ENCODE results near the gene LGR6. TPM values are rescaled to one million over a fixed set of nuclear protein-coding genes. Genes with fewer than 3 reads are reported as not detected.

The LGR6 gene
- total RNA-seq, 1 donor from 2014 or later: 0.05 TPM

DNA sequence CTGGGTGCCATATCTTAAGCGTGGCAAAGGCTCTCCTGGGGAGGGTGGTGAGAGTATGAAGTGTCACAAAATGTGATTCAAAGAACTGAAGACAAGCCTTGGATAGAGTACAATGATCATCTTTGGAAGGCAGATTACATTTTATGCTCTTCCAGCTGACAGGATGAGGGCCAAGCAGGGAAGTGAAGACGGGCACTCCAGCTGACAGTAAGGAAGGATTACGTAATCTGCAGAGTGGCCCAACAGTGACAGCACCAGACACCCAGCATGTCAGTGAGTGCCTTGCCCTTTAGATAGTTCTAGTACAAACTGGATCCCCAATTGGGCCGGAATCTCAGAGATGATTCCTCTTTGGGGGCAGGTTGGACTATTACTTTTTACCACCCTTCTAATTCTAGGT, 95.4 kb downstream of the LGR6 start:
- no peak for DNase-seq (ENCODE audit: low read depth)

DNA sequence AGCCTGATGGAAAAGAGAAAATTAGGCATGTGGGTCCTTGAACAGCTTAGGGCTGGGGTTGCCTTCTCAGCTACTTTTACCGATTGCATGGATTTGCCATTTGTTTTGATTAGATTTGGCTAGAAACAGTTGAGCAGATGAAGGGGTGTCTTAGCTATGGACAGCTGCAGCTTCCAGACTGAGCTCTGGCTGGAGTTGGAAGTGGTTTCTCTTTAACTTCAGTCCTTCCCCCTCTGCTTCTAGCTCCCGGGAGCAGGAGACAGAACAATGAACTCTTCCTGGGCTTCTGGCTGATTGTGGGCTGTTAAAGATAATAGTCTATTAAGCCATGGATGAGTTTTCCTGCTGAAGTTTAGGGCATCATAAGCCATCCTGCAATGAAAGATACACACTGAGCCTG, 97.4 kb downstream of the LGR6 start:
- peak; percentile 22 for DNase-seq (ENCODE audit: low read depth)

GRCh38 chr1:202291961-202292712, 98.5 kb downstream of the LGR6 start:
- peak; percentile 83 for DNase-seq (ENCODE audit: low read depth)

DNA sequence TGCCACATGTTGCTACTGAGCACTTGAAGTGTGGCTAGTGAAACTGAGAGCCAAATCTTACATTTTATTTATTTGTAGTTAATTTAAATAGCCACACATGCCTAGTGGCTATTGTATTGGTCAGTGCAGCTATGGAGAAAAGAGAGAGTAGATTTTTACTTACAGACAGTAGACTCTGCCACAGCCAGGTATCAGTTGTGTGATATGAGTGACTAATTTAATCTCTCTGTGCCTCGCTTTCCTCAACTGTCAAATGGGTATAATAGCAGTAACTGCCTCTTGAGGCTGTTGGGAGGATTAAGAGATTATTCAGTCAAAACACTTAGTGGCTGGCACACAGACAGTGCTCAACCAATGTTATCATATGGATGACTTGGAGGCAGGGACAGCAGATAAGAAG, 99.2 kb downstream of the LGR6 start:
- DNase-seq (ENCODE audit: low read depth): no peak

DNA sequence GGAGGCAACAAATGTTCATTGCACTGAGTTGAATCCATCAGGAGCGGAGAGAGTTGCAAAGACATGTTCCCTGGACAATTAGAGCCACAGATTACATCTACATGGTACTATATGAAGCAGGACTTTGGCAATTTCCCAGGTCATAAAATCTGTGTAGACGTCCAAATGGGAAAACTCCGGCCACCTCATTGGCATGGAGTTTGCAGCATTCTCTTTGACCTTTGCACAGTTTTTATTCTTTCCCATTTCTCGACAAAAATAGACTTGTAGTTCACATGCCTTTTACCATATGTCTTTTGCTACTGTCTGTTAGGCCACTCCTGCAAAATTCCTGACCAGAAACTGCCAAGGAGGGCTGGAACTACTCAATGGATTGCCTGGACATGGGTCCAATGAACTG, 100.0 kb downstream of the LGR6 start:
- no peak for DNase-seq (ENCODE audit: low read depth)

GRCh38 chr1:202302166-202302565, 108.6 kb downstream of the LGR6 start:
- DNase-seq (ENCODE audit: low read depth): no peak

DNA sequence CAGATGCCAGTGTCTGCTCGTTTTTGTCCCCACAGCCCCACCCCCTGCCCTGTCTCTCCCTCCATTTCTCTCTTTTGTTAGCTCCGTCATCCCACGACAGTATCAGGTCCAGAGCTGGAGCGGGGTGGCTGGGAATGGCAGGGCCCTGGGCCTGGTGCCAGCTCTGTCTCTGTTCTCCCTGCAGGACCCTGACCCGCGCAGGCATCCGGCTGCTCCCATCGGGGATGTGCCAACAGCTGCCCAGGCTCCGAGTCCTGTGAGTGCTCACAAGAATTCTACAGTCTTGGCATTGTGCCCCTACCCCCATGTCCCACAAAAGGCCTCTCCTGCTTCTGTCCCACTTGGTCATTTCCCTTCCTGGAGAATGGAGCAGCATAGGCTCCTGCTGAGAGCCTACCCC, 110.8 kb downstream of the LGR6 start:
- DNase-seq (ENCODE audit: low read depth): no peak

GRCh38 chr1:202305168-202305567, 111.6 kb downstream of the LGR6 start:
- no peak for DNase-seq (ENCODE audit: low read depth)

GRCh38 chr1:202306535-202307345, 113.1 kb downstream of the LGR6 start:
- no peak for DNase-seq (ENCODE audit: low read depth)

GRCh38 chr1:202310071-202310725, 116.6 kb downstream of the LGR6 start:
- no peak for DNase-seq (ENCODE audit: low read depth)

DNA sequence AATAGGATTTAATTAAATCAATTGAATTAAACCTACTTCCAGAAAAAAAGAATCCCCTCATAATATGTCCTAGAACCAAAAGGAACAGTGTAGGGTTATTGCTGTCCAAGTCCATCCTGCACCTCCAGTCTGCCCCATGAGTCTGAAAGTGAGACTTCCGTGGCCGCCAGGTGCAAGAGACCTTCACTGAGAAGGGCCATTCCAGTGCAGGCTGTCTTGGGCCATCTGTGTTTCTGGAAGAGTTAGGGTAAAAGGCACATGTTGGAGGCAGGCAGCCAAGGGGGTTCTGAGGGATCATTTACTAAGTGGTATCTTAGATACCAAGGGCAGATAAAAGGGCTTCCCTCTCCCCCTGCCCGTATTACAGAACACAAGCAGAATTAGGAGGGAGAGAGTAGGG, 117.1 kb downstream of the LGR6 start:
- DNase-seq (ENCODE audit: low read depth): no peak

- DNase-seq (ENCODE audit: low read depth): peak; percentile 32
Measured at GRCh38 chr1:202311875-202312635, 118.5 kb downstream of the LGR6 start.

DNA sequence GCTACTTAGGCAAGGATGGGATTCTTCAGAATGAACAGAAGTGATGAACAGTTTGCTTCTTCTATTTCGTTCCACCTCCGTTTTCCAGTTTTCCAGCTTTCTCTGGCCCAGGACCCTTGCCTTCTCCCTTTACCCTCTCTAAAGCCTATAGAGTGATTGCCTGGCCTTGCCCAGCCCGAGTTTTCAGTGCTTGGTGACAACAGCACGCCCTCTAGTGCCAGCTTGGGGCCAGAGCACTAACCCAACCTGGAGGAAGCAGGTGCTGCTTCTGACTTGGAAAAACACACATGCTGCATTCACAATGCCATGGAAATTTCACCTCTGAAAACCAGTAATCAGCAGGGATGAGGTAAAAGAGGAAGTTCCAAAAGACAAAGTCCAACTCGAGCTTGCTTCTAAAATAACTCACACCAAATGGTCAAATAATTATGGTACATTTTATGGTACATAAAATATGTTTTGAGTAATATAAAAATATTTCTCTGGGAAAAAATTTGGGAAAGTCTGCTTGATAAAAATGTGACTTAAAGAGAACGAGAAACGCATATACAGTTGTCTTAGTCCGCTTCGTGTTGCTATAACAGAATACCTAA, 122.1 kb downstream of the LGR6 start:
- DNase-seq (ENCODE audit: low read depth): peak; percentile 61

DNA sequence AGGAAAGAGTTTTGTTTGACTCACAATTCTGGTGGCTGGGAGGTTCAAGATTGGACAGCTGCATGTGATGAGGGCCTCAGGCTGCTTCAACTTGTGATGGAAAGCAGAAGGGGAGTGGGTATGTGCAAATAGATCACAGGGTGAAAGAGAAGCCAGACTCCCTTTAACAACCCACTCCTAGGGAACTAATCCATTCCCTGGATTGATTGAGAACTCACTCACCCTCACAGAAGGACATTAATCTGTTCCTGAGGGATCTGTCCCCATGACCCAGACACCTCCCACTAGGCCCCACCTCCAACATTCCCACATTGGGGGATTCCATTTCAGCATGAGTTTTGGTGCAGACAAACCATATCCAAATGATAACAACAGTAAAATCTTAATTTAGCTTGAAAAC, 122.6 kb downstream of the LGR6 start:
- no peak for DNase-seq (ENCODE audit: low read depth)

DNA sequence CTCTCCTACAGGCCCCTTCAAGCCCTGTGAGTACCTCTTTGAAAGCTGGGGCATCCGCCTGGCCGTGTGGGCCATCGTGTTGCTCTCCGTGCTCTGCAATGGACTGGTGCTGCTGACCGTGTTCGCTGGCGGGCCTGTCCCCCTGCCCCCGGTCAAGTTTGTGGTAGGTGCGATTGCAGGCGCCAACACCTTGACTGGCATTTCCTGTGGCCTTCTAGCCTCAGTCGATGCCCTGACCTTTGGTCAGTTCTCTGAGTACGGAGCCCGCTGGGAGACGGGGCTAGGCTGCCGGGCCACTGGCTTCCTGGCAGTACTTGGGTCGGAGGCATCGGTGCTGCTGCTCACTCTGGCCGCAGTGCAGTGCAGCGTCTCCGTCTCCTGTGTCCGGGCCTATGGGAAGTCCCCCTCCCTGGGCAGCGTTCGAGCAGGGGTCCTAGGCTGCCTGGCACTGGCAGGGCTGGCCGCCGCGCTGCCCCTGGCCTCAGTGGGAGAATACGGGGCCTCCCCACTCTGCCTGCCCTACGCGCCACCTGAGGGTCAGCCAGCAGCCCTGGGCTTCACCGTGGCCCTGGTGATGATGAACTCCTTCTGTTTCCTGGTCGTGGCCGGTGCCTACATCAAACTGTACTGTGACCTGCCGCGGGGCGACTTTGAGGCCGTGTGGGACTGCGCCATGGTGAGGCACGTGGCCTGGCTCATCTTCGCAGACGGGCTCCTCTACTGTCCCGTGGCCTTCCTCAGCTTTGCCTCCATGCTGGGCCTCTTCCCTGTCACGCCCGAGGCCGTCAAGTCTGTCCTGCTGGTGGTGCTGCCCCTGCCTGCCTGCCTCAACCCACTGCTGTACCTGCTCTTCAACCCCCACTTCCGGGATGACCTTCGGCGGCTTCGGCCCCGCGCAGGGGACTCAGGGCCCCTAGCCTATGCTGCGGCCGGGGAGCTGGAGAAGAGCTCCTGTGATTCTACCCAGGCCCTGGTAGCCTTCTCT, 124.6 kb downstream of the LGR6 start:
- DNase-seq (ENCODE audit: low read depth): no peak

GRCh38 chr1:202319381-202320080, 125.9 kb downstream of the LGR6 start:
- peak; percentile 7 for DNase-seq (ENCODE audit: low read depth)

DNA sequence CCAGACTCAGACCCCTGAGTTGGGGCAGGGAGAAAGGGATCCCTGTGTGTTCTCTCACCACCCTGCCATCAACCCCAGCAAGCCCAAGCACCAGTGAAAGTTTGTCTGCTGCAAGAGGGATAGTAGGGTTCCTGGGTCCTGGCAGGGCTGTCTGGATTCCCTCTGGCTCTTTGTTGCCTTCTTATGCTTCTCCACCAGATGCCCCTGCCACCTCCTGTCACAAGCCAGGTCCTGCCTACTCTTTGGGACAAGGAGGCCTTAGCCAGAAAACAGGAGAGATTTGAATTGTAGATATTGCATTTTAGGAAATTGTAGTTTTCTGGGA, 126.4 kb downstream of the LGR6 start:
- no peak for DNase-seq (ENCODE audit: low read depth)

- no peak for DNase-seq (ENCODE audit: low read depth)
Measured at GRCh38 chr1:202323731-202324130, 130.1 kb downstream of the LGR6 start.

- DNase-seq (ENCODE audit: low read depth): no peak
Measured at GRCh38 chr1:202324646-202325045, 131.0 kb downstream of the LGR6 start.

DNA sequence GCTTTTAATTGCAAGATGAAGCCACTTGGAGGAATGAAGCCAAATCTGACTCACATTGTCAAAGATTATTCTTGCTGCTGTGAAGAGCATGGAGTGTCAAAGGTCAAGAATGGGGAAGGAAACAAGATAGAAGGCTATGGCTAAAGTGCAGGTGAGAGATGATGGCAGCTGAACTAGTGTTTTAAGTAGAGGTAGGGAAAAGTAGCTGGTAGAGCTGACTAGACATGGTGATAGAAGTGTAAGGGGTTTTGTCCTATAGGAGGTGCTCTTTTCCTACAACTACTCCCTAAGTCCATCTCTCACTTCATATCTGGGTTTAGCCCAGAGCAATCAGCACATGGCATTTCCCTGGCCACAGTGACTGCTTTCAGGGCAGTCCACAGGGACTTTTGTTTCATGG, 136.3 kb downstream of the LGR6 start:
- DNase-seq (ENCODE audit: low read depth): peak; percentile 13

Data from renal cortical epithelial cell (primary cell).